Measurements from ENCODE around the gene ELK3.

GRCh38 chr12:96260644-96261043 is 66.5 kb downstream of the ELK3 start:
- TF ChIP-seq CTCF (IDR thresholded peaks at IDR 0.05) (no peak), POLR2AphosphoS5 (IDR thresholded peaks at IDR 0.05) (no peak), EP300 (IDR thresholded peaks at IDR 0.05) (no peak)
